CD4-positive, alpha-beta T cell treated with Interferon gamma for 1 hour (primary cell): ENCODE results near the gene IRS2.
A peak's percentile ranks its signal among the peaks of the same experiment; 100 is the strongest.

Source experiments
- DNase-seq: peaks from one replicate; pipeline ENCODE4 v3.0.0-alpha.2; 2020

IRS2 gene

GRCh38 chr13:109725995-109726637 is 60.3 kb downstream of the IRS2 start:
- no peak for DNase-seq

GRCh38 chr13:109725297-109725696 is 61.1 kb downstream of the IRS2 start:
- no peak for DNase-seq

GRCh38 chr13:109724603-109725002 is 61.8 kb downstream of the IRS2 start:
- no peak for DNase-seq

GRCh38 chr13:109723046-109723445 is 63.3 kb downstream of the IRS2 start:
- DNase-seq: no peak

- DNase-seq: no peak
These were observed 64.3 kb downstream of the IRS2 start for GRCh38 chr13:109722068-109722467.

- DNase-seq: no peak
These were observed 65.6 kb downstream of the IRS2 start for GRCh38 chr13:109720758-109721184.

- DNase-seq: no peak
These were observed 66.3 kb downstream of the IRS2 start for GRCh38 chr13:109719962-109720646.

- DNase-seq: no peak
These were observed 67.7 kb downstream of the IRS2 start for GRCh38 chr13:109718726-109719125.

GRCh38 chr13:109717686-109718085 is 68.7 kb downstream of the IRS2 start:
- DNase-seq: no peak

GRCh38 chr13:109715902-109716301 is 70.5 kb downstream of the IRS2 start:
- peak; percentile 42 for DNase-seq

- no peak for DNase-seq
These were observed 72.7 kb downstream of the IRS2 start for GRCh38 chr13:109713681-109714080.

GRCh38 chr13:109712124-109712722 is 74.2 kb downstream of the IRS2 start:
- DNase-seq: no peak

- DNase-seq: no peak
These were observed 78.4 kb downstream of the IRS2 start for GRCh38 chr13:109707742-109708617.

GRCh38 chr13:109707044-109707741 is 79.2 kb downstream of the IRS2 start:
- DNase-seq: no peak

GRCh38 chr13:109706015-109706715 is 80.2 kb downstream of the IRS2 start:
- no peak for DNase-seq

- DNase-seq: peak; percentile 61
These were observed 81.4 kb downstream of the IRS2 start for GRCh38 chr13:109704771-109705635.

GRCh38 chr13:109703250-109703649 is 83.1 kb downstream of the IRS2 start:
- no peak for DNase-seq
